Right lobe of liver (tissue), 4 donors: Measurements from ENCODE around the gene DPYD.

Source experiments
- CTCF ChIP-seq, 4 donors: fragments of 200-600 bp in 3 of 4; fragments of 450-650 bp in 1 of 4; IDR thresholded peaks; one replicate each; pipeline versions ENCODE4 v1.5.1 to v1.8.0; 2016 to 2022; ENCODE audit warnings: antibody characterized with exemption in 4 of 4, mild to moderate bottlenecking in 2 of 4
- POLR2A ChIP-seq: fragments of 450-650 bp; IDR thresholded peaks from one replicate; pipeline ENCODE4 v1.6.1; 2017; ENCODE audit warnings: antibody characterized with exemption, mild to moderate bottlenecking
- donor health status: DM: no; HTN: no; CAD: no.
- donor health status: DM: no; HTN: no; CAD: no.
- donor health status: DM: no; HTN: yes; CAD: no.

GRCh38 chr1:97258597-97258996 is 662.2 kb downstream of the DPYD start:
- TF ChIP-seq CTCF (IDR thresholded peaks at IDR 0.05): no peak
- TF ChIP-seq POLR2A: no peak
